WTC11 (cell line): ENCODE results near the gene PCBD2. TPM values are rescaled to one million over a fixed set of nuclear protein-coding genes. Genes with fewer than 3 reads are reported as not detected.

Source experiments
- ATAC-seq: fragments of 200-7000 bp; cut with Tn5 transposase; 2 replicates; pipeline ENCODE4 v1.10.0; 2021; ENCODE audit warnings: mild to moderate bottlenecking, moderate library complexity
- CTCF ChIA-PET: fragments of 300-600 bp; sonication (Branson Sonifier 250); formaldehyde crosslinking; loops from one replicate; lab custom pipeline; 2021; ENCODE audit warnings: antibody characterized with exemption; lab: Charles Lee
- POLR2A ChIA-PET: fragments of 350-600 bp; sonication (Branson Sonifier 250); formaldehyde crosslinking; loops from one replicate; lab custom pipeline; 2021; ENCODE audit warnings: antibody characterized with exemption; lab: Charles Lee
- DNase-seq: peaks from one replicate; pipeline ENCODE4 v3.0.0; 2021; ENCODE audit warnings: low spot score
- H3K27ac Mint-ChIP-seq: 2 replicates; pipeline ENCODE4 v1.8.0; 2021; ENCODE audit warnings: mixed read lengths
- H3K27me3 Mint-ChIP-seq: 2 replicates; pipeline ENCODE4 v1.8.0; 2021; ENCODE audit warnings: low read depth, mild to moderate bottlenecking, moderate library complexity, mixed read lengths
- H3K36me3 Mint-ChIP-seq: 2 replicates; pipeline ENCODE4 v1.8.0; 2021; ENCODE audit warnings: mixed read lengths
- H3K4me1 Mint-ChIP-seq: 2 replicates; pipeline ENCODE4 v1.8.0; 2022; ENCODE audit warnings: mixed read lengths
- H3K4me3 Mint-ChIP-seq: 2 replicates; pipeline ENCODE4 v1.8.0; 2021; ENCODE audit warnings: mild to moderate bottlenecking, moderate library complexity, mixed read lengths
- H3K9me3 Mint-ChIP-seq: 2 replicates; pipeline ENCODE4 v1.8.0; 2021; ENCODE audit warnings: mixed read lengths
- ATF1 ChIP-seq: sonication (generic); formaldehyde crosslinking; IDR thresholded peaks from 2 replicates; pipeline ENCODE4 v1.8.1; 2023; ENCODE audit warnings: mild to moderate bottlenecking, moderate library complexity, missing genetic modification reagents
- ATF2 ChIP-seq: sonication (generic); formaldehyde crosslinking; IDR thresholded peaks from 2 replicates; pipeline ENCODE4 v1.8.1; 2022; ENCODE audit warnings: low read depth, missing genetic modification reagents, borderline replicate concordance
- ETV6 ChIP-seq: sonication (generic); formaldehyde crosslinking; IDR thresholded peaks from 2 replicates; pipeline ENCODE4 v1.8.1; 2022; ENCODE audit warnings: mild to moderate bottlenecking, missing genetic modification reagents
- FOXP1 ChIP-seq: sonication (generic); formaldehyde crosslinking; IDR thresholded peaks from 2 replicates; pipeline ENCODE4 v1.8.0; 2022; ENCODE audit warnings: missing genetic modification reagents, mild to moderate bottlenecking, moderate library complexity, borderline replicate concordance
- MXD4 ChIP-seq: fragments of 250-450 bp; sonication (Bioruptor Pico); IDR thresholded peaks from 2 replicates; pipeline ENCODE4 v1.8.0; 2021; ENCODE audit warnings: mild to moderate bottlenecking, moderate library complexity, borderline replicate concordance
- PRRX2 ChIP-seq: fragments of 250-450 bp; sonication (Bioruptor Pico); IDR thresholded peaks from 2 replicates; pipeline ENCODE4 v1.8.0; 2021; ENCODE audit warnings: mild to moderate bottlenecking
- RELA ChIP-seq: sonication (generic); formaldehyde crosslinking; IDR thresholded peaks from 2 replicates; pipeline ENCODE4 v1.8.1; 2022; ENCODE audit warnings: missing genetic modification reagents, mild to moderate bottlenecking, borderline replicate concordance
- ZNF138 ChIP-seq: sonication (generic); formaldehyde crosslinking; conservative IDR thresholded peaks from 2 replicates; pipeline ENCODE4 v1.8.1; 2022; ENCODE audit warnings: mild to moderate bottlenecking, moderate library complexity, missing genetic modification reagents
- ZNF232 ChIP-seq: sonication (generic); formaldehyde crosslinking; IDR thresholded peaks from 2 replicates; pipeline ENCODE4 v1.8.0; 2022; ENCODE audit warnings: mild to moderate bottlenecking, missing genetic modification reagents
- ZNF263 ChIP-seq: sonication (generic); formaldehyde crosslinking; IDR thresholded peaks from 2 replicates; pipeline ENCODE4 v1.8.1; 2022; ENCODE audit warnings: low read depth, mild to moderate bottlenecking, moderate library complexity, missing genetic modification reagents
- ZNF317 ChIP-seq: sonication (generic); formaldehyde crosslinking; IDR thresholded peaks from 2 replicates; pipeline ENCODE4 v1.8.1; 2023; ENCODE audit warnings: low read depth, mild to moderate bottlenecking, moderate library complexity, missing genetic modification reagents, borderline replicate concordance
- ZNF416 ChIP-seq: fragments of 250-450 bp; sonication (Bioruptor Pico); IDR thresholded peaks from 2 replicates; pipeline ENCODE4 v1.9.0; 2021; ENCODE audit warnings: mild to moderate bottlenecking, inconsistent platforms
- ZNF512 ChIP-seq: sonication (generic); formaldehyde crosslinking; IDR thresholded peaks from 2 replicates; pipeline ENCODE4 v1.8.1; 2022; ENCODE audit warnings: missing genetic modification reagents, borderline replicate concordance
- total RNA-seq: library from RNA; stranded (reverse); gene quantifications from 3 replicates; pipeline ENCODE4 v1.2.3, GENCODE V29; 2021
- TF ChIP-seq, protein P1 (sequence below): sonication (generic); formaldehyde crosslinking; IDR thresholded peaks from 2 replicates; pipeline ENCODE4 v1.8.1; 2023; ENCODE audit warnings: mild to moderate bottlenecking, moderate library complexity, missing genetic modification reagents
- TF ChIP-seq, protein P2 (sequence below): sonication (generic); formaldehyde crosslinking; IDR thresholded peaks from 2 replicates; pipeline ENCODE4 v1.8.0; 2023; ENCODE audit warnings: missing genetic modification reagents, mild to moderate bottlenecking, borderline replicate concordance

PCBD2 gene
- total RNA-seq, 1 experiment from 2014 or later, result 9.9 TPM

GRCh38 chr5:134982230-134982629 lies 77.3 kb downstream of the PCBD2 start:
- H3K9me3 Mint-ChIP-seq, result peaks cover 61% of the 10 kb centered on the region
- H3K36me3 Mint-ChIP-seq, result peaks cover 41% of the 10 kb centered on the region
- no peak for ATAC-seq
- CTCF ChIA-PET, result no interaction called here
- H3K27me3 Mint-ChIP-seq, result peaks cover 14% of the 10 kb centered on the region
- no peak overlapping the region for H3K27ac Mint-ChIP-seq
- no peak overlapping the region for H3K4me3 Mint-ChIP-seq
- no peak for DNase-seq
- POLR2A ChIA-PET, result no interaction called here
- H3K4me1 Mint-ChIP-seq, result no peaks in the 10 kb centered on the region
- TF ChIP-seq, protein P1, sequence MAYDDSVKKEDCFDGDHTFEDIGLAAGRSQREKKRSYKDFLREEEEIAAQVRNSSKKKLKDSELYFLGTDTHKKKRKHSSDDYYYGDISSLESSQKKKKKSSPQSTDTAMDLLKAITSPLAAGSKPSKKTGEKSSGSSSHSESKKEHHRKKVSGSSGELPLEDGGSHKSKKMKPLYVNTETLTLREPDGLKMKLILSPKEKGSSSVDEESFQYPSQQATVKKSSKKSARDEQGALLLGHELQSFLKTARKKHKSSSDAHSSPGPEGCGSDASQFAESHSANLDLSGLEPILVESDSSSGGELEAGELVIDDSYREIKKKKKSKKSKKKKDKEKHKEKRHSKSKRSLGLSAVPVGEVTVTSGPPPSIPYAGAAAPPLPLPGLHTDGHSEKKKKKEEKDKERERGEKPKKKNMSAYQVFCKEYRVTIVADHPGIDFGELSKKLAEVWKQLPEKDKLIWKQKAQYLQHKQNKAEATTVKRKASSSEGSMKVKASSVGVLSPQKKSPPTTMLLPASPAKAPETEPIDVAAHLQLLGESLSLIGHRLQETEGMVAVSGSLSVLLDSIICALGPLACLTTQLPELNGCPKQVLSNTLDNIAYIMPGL (CRISPR knock-in tag), result no peak
- TF ChIP-seq ZNF138, result no peak
- no peak for TF ChIP-seq MXD4
- TF ChIP-seq ZNF232, result no peak
- TF ChIP-seq ETV6 (CRISPR knock-in tag), result no peak
- TF ChIP-seq ZNF512 (CRISPR knock-in tag), result no peak
- TF ChIP-seq ATF1 (CRISPR knock-in tag), result no peak
- peak; percentile 93 for TF ChIP-seq ZNF317 (CRISPR knock-in tag)
- no peak for TF ChIP-seq ZNF416

GRCh38 chr5:134989266-134989830 lies 84.4 kb downstream of the PCBD2 start:
- H3K4me1 Mint-ChIP-seq, result peaks cover 18% of the 10 kb centered on the region
- TF ChIP-seq RELA (no peak), ZNF263 (CRISPR knock-in tag) (no peak), ATF1 (CRISPR knock-in tag) (no peak), FOXP1 (no peak), ATF2 (CRISPR knock-in tag) (no peak), PRRX2 (CRISPR knock-in tag) (no peak)
- TF ChIP-seq, protein P2, sequence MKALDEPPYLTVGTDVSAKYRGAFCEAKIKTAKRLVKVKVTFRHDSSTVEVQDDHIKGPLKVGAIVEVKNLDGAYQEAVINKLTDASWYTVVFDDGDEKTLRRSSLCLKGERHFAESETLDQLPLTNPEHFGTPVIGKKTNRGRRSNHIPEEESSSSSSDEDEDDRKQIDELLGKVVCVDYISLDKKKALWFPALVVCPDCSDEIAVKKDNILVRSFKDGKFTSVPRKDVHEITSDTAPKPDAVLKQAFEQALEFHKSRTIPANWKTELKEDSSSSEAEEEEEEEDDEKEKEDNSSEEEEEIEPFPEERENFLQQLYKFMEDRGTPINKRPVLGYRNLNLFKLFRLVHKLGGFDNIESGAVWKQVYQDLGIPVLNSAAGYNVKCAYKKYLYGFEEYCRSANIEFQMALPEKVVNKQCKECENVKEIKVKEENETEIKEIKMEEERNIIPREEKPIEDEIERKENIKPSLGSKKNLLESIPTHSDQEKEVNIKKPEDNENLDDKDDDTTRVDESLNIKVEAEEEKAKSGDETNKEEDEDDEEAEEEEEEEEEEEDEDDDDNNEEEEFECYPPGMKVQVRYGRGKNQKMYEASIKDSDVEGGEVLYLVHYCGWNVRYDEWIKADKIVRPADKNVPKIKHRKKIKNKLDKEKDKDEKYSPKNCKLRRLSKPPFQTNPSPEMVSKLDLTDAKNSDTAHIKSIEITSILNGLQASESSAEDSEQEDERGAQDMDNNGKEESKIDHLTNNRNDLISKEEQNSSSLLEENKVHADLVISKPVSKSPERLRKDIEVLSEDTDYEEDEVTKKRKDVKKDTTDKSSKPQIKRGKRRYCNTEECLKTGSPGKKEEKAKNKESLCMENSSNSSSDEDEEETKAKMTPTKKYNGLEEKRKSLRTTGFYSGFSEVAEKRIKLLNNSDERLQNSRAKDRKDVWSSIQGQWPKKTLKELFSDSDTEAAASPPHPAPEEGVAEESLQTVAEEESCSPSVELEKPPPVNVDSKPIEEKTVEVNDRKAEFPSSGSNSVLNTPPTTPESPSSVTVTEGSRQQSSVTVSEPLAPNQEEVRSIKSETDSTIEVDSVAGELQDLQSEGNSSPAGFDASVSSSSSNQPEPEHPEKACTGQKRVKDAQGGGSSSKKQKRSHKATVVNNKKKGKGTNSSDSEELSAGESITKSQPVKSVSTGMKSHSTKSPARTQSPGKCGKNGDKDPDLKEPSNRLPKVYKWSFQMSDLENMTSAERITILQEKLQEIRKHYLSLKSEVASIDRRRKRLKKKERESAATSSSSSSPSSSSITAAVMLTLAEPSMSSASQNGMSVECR (CRISPR knock-in tag), result no peak
- ChIA-PET POLR2A (no interaction called here), CTCF (interaction anchor here (1.7 kb wide), 1 partner anchor 84 kb away, joined by 4 read pairs; the partner anchor contains the start of gene PCBD2)
- H3K36me3 Mint-ChIP-seq, result 0 out of 2 replicates have a peak, but pooled peaks cover 8% of the 10 kb centered on the region
- H3K27ac Mint-ChIP-seq, result no peak overlapping the region
- ATAC-seq (no peak), DNase-seq (no peak)
- peaks cover 13% of the 10 kb centered on the region for H3K9me3 Mint-ChIP-seq
- H3K27me3 Mint-ChIP-seq, result peaks cover 11% of the 10 kb centered on the region
- H3K4me3 Mint-ChIP-seq, result no peak overlapping the region
